Nephron (organoid): ENCODE data around the gene DDB1.
"Not testable (repeated sequence)": the region's sequence is repeated elsewhere in the genome, so short reads cannot be mapped to it uniquely, and the experiment has no call there.

Source experiments
- H3K27ac Mint-ChIP-seq, 3 experiments: 2 replicates each; pipeline ENCODE4 v1.8.0; 2020; ENCODE audit warnings: mixed read lengths in 3 of 3, mild to moderate bottlenecking in 2 of 3, moderate library complexity in 1 of 3
- H3K27me3 Mint-ChIP-seq: 2 replicates; pipeline ENCODE4 v1.8.0; 2021; ENCODE audit warnings: low read depth, mild to moderate bottlenecking, moderate library complexity, mixed read lengths
- H3K36me3 Mint-ChIP-seq: 2 replicates; pipeline ENCODE4 v1.8.0; 2020; ENCODE audit warnings: low read depth, mixed read lengths
- H3K4me1 Mint-ChIP-seq: 2 replicates; pipeline ENCODE4 v1.8.0; 2020; ENCODE audit warnings: mixed read lengths
- H3K4me3 Mint-ChIP-seq, 3 experiments: 2 replicates each; pipeline ENCODE4 v1.8.0; 2020; ENCODE audit warnings: mild to moderate bottlenecking in 3 of 3, mixed read lengths in 3 of 3, moderate library complexity in 2 of 3
- H3K9me3 Mint-ChIP-seq: 2 replicates; pipeline ENCODE4 v1.8.0; 2020; ENCODE audit warnings: mixed read lengths
- TF ChIP-seq, protein P1 (sequence below), 3 experiments: fragments of 200-600 bp; sonication (generic); IDR thresholded peaks; one replicate each; pipeline ENCODE4 v1.5.0; 2021; ENCODE audit warnings: antibody characterized with exemption in 3 of 3; ENCODE audit not compliant: unreplicated experiment in 3 of 3

Gene DDB1

DNA sequence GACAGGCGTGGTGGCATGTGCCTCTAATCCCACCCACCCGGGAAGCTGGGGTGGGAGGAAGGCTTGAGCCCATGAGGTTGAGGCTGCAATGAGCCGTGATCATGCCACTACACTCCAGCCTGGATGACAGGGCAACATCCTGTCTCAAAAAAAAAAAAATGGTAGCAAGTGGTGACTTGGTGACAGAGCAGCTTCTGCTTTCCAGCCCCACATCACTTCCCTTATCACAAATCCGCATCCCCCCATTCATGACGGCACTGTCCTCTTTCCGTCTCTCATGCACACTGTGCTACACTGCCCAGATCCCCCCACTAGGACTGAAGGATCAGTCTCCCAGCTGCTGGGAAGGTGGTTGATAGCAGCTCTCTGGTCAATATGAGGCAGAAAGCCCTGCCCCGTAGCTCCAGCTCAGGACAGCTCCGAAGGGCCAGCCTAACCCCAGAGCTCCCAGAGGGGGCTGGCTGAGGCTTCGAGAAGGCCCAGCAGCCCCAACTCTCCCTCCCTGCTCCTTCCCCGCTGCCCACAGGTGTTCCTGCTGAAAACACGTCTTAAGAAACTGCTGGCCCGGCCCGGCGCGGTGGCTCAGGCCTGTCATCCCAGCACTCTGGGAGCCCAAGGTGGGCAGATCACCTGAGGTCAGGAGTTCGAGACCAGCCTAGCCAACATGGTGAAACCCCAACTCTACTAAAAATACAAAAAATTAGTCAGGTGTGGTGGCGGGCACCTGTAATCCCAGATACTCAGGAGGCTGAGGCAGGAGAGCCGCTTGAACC is 76.0 kb downstream of the DDB1 start:
- Mint-ChIP-seq H3K4me1 (no peaks in the 10 kb centered on the region), H3K4me3 (no peak overlapping the region), H3K27me3 (no peaks in the 10 kb centered on the region), H3K27ac (no peak overlapping the region), H3K9me3 (no peaks in the 10 kb centered on the region), H3K36me3 (no peaks in the 10 kb centered on the region)
- TF ChIP-seq, protein P1, sequence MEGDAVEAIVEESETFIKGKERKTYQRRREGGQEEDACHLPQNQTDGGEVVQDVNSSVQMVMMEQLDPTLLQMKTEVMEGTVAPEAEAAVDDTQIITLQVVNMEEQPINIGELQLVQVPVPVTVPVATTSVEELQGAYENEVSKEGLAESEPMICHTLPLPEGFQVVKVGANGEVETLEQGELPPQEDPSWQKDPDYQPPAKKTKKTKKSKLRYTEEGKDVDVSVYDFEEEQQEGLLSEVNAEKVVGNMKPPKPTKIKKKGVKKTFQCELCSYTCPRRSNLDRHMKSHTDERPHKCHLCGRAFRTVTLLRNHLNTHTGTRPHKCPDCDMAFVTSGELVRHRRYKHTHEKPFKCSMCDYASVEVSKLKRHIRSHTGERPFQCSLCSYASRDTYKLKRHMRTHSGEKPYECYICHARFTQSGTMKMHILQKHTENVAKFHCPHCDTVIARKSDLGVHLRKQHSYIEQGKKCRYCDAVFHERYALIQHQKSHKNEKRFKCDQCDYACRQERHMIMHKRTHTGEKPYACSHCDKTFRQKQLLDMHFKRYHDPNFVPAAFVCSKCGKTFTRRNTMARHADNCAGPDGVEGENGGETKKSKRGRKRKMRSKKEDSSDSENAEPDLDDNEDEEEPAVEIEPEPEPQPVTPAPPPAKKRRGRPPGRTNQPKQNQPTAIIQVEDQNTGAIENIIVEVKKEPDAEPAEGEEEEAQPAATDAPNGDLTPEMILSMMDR (IDR thresholded peaks at IDR 0.05; ENCODE audit: unreplicated experiment in 3 of 3), result no peak

DNA sequence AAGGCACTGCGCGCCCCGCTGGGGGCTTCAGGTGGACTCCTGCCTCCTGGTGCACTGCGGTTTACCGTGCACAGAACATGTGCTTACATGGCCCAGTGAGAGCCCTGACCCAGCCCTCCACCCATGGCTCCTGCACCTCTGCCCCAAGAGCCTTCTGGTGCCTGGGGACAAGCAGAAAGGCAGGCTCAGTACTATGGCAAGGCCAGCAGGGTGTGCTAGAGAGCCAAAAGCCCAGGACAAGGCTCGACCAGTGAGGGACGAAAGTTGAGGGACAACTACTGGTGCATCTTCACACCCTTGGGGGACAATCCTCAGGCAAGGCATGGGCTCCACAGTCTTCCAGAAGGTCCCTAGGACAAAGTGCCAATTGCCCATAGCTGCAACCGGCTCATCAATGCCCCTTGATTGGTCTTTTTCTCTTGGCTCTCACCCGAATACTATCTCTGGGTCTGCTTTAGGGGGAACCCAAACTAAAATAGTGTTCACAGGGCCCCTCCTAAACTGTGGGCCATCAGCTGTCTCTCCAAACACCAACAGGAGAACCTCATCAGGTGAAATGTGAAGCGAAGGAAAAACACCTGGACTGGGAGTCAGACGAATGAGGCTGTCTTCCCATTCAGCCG is 78.4 kb downstream of the DDB1 start:
- H3K4me3 Mint-ChIP-seq, result no peak overlapping the region
- peaks cover 13% of the 10 kb centered on the region for H3K4me1 Mint-ChIP-seq
- no peaks in the 10 kb centered on the region for H3K9me3 Mint-ChIP-seq
- H3K27me3 Mint-ChIP-seq, result no peaks in the 10 kb centered on the region
- H3K36me3 Mint-ChIP-seq, result no peaks in the 10 kb centered on the region
- TF ChIP-seq, protein P1 (IDR thresholded peaks at IDR 0.05; ENCODE audit: unreplicated experiment in 3 of 3), result peak; percentile 57 to 75 (median 68)
- no peak overlapping the region for H3K27ac Mint-ChIP-seq

DNA sequence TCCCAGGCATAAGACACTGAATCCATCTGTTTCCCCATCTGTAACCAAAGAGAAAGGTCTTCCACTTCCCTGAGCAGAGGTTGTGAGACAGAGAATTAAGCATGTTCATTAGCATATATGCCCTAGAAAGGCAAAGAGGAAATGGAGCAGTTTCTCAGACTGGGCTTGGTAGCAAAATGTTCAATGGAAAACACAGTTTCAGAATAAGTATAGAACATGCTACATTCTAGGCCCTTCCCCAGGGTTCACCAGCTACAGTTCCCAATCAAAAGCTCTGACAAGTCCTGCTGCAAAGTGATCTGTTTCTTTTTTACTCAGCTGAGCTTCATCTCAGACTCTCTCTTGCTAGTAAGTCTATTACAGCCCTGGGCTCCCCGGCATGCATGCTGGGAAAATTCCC is 80.6 kb downstream of the DDB1 start:
- H3K27ac Mint-ChIP-seq, H3K27me3 Mint-ChIP-seq, H3K36me3 Mint-ChIP-seq, H3K4me3 Mint-ChIP-seq, H3K9me3 Mint-ChIP-seq: not testable (repeated sequence)
- H3K4me1 Mint-ChIP-seq, result peaks cover 19% of the 10 kb centered on the region

DNA sequence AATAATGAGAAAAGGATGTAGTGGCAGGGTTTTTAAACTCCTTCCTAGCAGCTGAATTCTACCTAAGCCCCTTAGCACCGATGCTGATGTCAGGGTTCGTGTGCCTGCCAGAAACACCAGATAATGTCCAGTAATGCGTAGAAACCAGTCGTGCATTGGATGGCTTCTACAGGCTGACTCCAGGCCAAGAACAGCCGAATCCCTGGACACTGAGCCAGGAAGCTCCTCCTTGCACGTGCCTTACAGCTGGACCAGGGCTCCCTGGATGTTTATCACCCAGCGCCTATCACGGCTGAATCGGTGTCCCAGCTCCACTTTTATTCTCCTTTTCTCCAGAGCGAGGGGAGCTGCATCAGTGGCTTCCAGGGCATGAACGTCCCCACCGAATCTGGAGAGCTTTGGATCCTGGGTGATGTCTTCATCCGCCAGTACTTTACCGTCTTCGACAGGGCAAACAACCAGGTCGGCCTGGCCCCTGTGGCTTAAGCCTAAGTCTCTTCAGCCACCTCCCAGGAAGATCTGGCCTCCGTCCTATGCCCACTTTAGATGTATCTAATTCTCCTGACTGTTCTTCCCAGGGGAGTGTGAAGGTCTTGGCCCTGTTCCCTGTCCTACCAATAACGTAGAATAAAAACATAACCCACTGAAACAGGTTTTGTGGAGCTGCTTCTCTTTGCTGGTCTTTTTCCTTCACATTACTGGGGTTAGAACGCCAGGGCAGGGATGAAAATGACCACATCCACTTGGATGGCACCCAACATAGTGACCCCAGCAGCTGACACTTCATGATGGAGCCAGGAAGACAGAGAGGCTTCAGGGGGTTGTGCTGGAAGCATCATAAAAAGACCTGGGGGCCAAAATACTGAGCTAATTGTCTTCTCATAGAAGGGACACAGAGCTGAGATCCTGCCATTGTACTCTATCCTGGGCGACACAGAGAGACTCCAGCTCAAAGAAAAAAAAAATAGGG is 81.8 kb downstream of the DDB1 start:
- H3K9me3 Mint-ChIP-seq, H3K4me3 Mint-ChIP-seq, H3K36me3 Mint-ChIP-seq, H3K27me3 Mint-ChIP-seq, H3K27ac Mint-ChIP-seq: not testable (repeated sequence)
- H3K4me1 Mint-ChIP-seq, result peaks cover 19% of the 10 kb centered on the region
